ENCODE results near the gene P2RY13.
A peak's percentile ranks its signal among the peaks of the same experiment; 100 is the strongest.

P2RY13 gene

DNA sequence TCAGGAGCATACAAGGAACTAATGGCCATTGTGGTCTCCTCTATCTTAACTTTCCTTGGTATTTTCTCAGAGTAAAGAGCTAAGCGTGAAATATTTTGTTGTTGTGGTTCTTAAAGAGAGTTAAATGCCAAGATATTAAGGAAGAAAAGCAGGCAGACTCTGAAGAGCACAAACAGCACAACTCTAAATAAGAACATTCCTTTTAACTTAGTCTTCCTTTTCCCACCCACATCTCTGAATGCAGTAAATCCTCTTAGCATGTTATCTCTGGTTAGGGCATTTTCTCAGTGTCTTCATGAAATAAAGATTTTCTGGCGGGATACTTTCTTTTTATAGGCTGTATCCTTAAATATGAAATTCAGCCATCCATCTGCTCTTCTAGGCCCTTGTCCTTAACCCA is 14.2 kb downstream of the P2RY13 start:
- H3K23ac ChIP-seq (ENCODE audit: low read length in 2 of 2): no peak overlapping the region
- DNase-seq: peak; percentile 82
- no peak overlapping the region for H3K14ac ChIP-seq (ENCODE audit: low read length in 2 of 2)
- no peak overlapping the region for H3K4me3 ChIP-seq (ENCODE audit: insufficient read depth in 1 of 2, low read depth in 1 of 2, low read length in 2 of 2)
- H3K27me3 ChIP-seq (ENCODE audit: control insufficient read depth in 1 of 2, insufficient read depth in 1 of 2, low read length in 2 of 2): no peaks in the 10 kb centered on the region
- H3K4me2 ChIP-seq (ENCODE audit: low read length, poor library complexity, severe bottlenecking): no peak overlapping the region
- no peak overlapping the region for H2BK5ac ChIP-seq (ENCODE audit: low read depth, low read length, poor library complexity, severe bottlenecking)
- no peaks in the 10 kb centered on the region for H3K79me1 ChIP-seq (replicated peaks; ENCODE audit: low read length, poor library complexity, severe bottlenecking)
- no peak overlapping the region for H4K8ac ChIP-seq (ENCODE audit: low read length)
- H4K91ac ChIP-seq (ENCODE audit: low read length): no peak overlapping the region
- H3K18ac ChIP-seq (ENCODE audit: low read depth in 1 of 2, low read length in 2 of 2): no peak overlapping the region
- no peak overlapping the region for H2BK12ac ChIP-seq (ENCODE audit: low read length in 2 of 2)
- H3K36me3 ChIP-seq (ENCODE audit: control insufficient read depth in 1 of 2, insufficient read depth in 2 of 2, low read depth in 1 of 2, low read length in 2 of 2): no peaks in the 10 kb centered on the region
- no peak overlapping the region for H2BK120ac ChIP-seq (ENCODE audit: low read depth, low read length)
- H3K9ac ChIP-seq (ENCODE audit: low read length): no peak overlapping the region
- H2AFZ ChIP-seq (ENCODE audit: low read depth, low read length): no peak overlapping the region
- H2AK5ac ChIP-seq (ENCODE audit: low read length, severe bottlenecking): no peak overlapping the region
- no peaks in the 10 kb centered on the region for H3K9me3 ChIP-seq (ENCODE audit: control insufficient read depth, low read length)
- H3K27ac ChIP-seq (ENCODE audit: low read length, poor library complexity, severe bottlenecking): no peak overlapping the region
- no peak overlapping the region for H2BK15ac ChIP-seq (ENCODE audit: low read depth, poor library complexity, severe bottlenecking)
- H3K4ac ChIP-seq (ENCODE audit: low read depth in 1 of 2, low read length in 2 of 2): no peak overlapping the region
- no peaks in the 10 kb centered on the region for H3K4me1 ChIP-seq (ENCODE audit: control insufficient read depth, insufficient read depth, low read depth, low read length)
- WGBS: no CpG with 5 or more reads among the region's 2 CpGs

DNA sequence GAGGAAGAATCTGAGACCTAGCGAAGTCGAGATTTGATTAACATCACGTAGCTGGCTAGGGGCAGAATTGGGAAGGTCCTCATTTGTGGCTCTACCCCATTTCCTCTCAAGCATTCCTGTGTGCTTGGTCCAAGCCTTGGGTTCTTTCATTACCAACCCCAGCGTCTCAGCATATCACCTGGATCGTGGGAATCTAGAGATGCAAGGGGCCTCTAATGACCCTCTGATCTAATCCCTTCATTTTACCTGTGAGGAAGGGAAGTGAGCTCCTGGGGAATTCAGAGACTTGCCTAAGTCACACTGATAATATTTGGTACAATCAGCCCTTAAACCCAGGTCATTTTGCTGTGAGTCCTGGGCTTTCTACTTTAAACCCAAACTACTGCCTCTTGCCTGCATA is 14.8 kb downstream of the P2RY13 start:
- Histone ChIP-seq H2BK5ac (ENCODE audit: low read depth, low read length, poor library complexity, severe bottlenecking) (no peak overlapping the region), H2AFZ (ENCODE audit: low read depth, low read length) (no peak overlapping the region), H3K4me1 (ENCODE audit: control insufficient read depth, insufficient read depth, low read depth, low read length) (no peaks in the 10 kb centered on the region), H2BK12ac (ENCODE audit: low read length in 2 of 2) (no peak overlapping the region), H3K27ac (ENCODE audit: low read length, poor library complexity, severe bottlenecking) (no peak overlapping the region), H2BK120ac (ENCODE audit: low read depth, low read length) (no peak overlapping the region), H2AK5ac (ENCODE audit: low read length, severe bottlenecking) (no peak overlapping the region), H3K36me3 (ENCODE audit: control insufficient read depth in 1 of 2, insufficient read depth in 2 of 2, low read depth in 1 of 2, low read length in 2 of 2) (no peaks in the 10 kb centered on the region), H3K23ac (ENCODE audit: low read length in 2 of 2) (no peak overlapping the region), H3K27me3 (ENCODE audit: control insufficient read depth in 1 of 2, insufficient read depth in 1 of 2, low read length in 2 of 2) (no peaks in the 10 kb centered on the region), H3K4ac (ENCODE audit: low read depth in 1 of 2, low read length in 2 of 2) (no peak overlapping the region), H3K9ac (ENCODE audit: low read length) (no peak overlapping the region), H3K9me3 (ENCODE audit: control insufficient read depth, low read length) (no peaks in the 10 kb centered on the region), H2BK15ac (ENCODE audit: low read depth, poor library complexity, severe bottlenecking) (no peak overlapping the region), H3K14ac (ENCODE audit: low read length in 2 of 2) (no peak overlapping the region), H3K79me1 (replicated peaks; ENCODE audit: low read length, poor library complexity, severe bottlenecking) (no peaks in the 10 kb centered on the region), H4K91ac (ENCODE audit: low read length) (no peak overlapping the region), H3K18ac (ENCODE audit: low read depth in 1 of 2, low read length in 2 of 2) (no peak overlapping the region), H3K4me2 (ENCODE audit: low read length, poor library complexity, severe bottlenecking) (no peak overlapping the region), H3K4me3 (ENCODE audit: insufficient read depth in 1 of 2, low read depth in 1 of 2, low read length in 2 of 2) (no peak overlapping the region), H4K8ac (ENCODE audit: low read length) (peak overlapping the region; percentile 37)
- WGBS: 82% methylated on average over 5 of the region's 5 CpGs
- no peak for DNase-seq

DNA sequence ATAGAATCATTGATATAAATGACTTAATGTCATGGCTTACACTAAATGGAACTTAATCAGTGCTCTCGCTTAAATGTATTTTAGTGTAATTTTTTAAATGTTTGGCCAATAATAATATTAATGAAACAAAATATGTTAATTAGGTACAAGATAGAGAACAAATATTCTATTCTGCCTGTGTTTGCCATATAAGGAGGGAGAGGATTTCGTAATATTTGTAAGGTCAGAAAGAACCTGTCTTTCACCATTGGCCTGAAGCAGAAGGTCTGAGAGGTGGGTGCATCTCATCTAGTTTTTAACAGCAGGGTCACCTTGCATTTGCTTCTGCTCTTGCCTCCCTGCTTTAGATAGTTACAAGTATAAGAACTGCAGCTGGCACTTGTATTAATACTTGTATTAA is 15.2 kb downstream of the P2RY13 start:
- Histone ChIP-seq H3K27ac (ENCODE audit: low read length, poor library complexity, severe bottlenecking) (no peak overlapping the region), H3K4me2 (ENCODE audit: low read length, poor library complexity, severe bottlenecking) (no peak overlapping the region), H2AFZ (ENCODE audit: low read depth, low read length) (no peak overlapping the region), H3K9me3 (ENCODE audit: control insufficient read depth, low read length) (no peaks in the 10 kb centered on the region), H4K8ac (ENCODE audit: low read length) (no peak overlapping the region), H2AK5ac (ENCODE audit: low read length, severe bottlenecking) (no peak overlapping the region), H3K4me1 (ENCODE audit: control insufficient read depth, insufficient read depth, low read depth, low read length) (no peaks in the 10 kb centered on the region), H3K79me1 (replicated peaks; ENCODE audit: low read length, poor library complexity, severe bottlenecking) (no peaks in the 10 kb centered on the region), H3K18ac (ENCODE audit: low read depth in 1 of 2, low read length in 2 of 2) (no peak overlapping the region), H2BK15ac (ENCODE audit: low read depth, poor library complexity, severe bottlenecking) (no peak overlapping the region), H2BK120ac (ENCODE audit: low read depth, low read length) (no peak overlapping the region), H3K23ac (ENCODE audit: low read length in 2 of 2) (no peak overlapping the region), H3K4me3 (ENCODE audit: insufficient read depth in 1 of 2, low read depth in 1 of 2, low read length in 2 of 2) (no peak overlapping the region), H3K27me3 (ENCODE audit: control insufficient read depth in 1 of 2, insufficient read depth in 1 of 2, low read length in 2 of 2) (no peaks in the 10 kb centered on the region), H3K4ac (ENCODE audit: low read depth in 1 of 2, low read length in 2 of 2) (no peak overlapping the region), H3K14ac (ENCODE audit: low read length in 2 of 2) (no peak overlapping the region), H4K91ac (ENCODE audit: low read length) (no peak overlapping the region), H3K36me3 (ENCODE audit: control insufficient read depth in 1 of 2, insufficient read depth in 2 of 2, low read depth in 1 of 2, low read length in 2 of 2) (no peaks in the 10 kb centered on the region), H3K9ac (ENCODE audit: low read length) (no peak overlapping the region), H2BK5ac (ENCODE audit: low read depth, low read length, poor library complexity, severe bottlenecking) (no peak overlapping the region), H2BK12ac (ENCODE audit: low read length in 2 of 2) (no peak overlapping the region)
- 100% methylated on average over 1 of the region's 2 CpGs for WGBS
- DNase-seq: no peak

- H3K14ac ChIP-seq (ENCODE audit: low read length in 2 of 2): no peak overlapping the region
- H3K9ac ChIP-seq (ENCODE audit: low read length): no peak overlapping the region
- 94% methylated on average over 3 of the region's 3 CpGs for WGBS
- H3K23ac ChIP-seq (ENCODE audit: low read length in 2 of 2): no peak overlapping the region
- no peak overlapping the region for H3K4me2 ChIP-seq (ENCODE audit: low read length, poor library complexity, severe bottlenecking)
- no peak overlapping the region for H3K27ac ChIP-seq (ENCODE audit: low read length, poor library complexity, severe bottlenecking)
- H3K4me1 ChIP-seq (ENCODE audit: control insufficient read depth, insufficient read depth, low read depth, low read length): no peaks in the 10 kb centered on the region
- no peak overlapping the region for H2AK5ac ChIP-seq (ENCODE audit: low read length, severe bottlenecking)
- H2BK12ac ChIP-seq (ENCODE audit: low read length in 2 of 2): no peak overlapping the region
- H4K91ac ChIP-seq (ENCODE audit: low read length): no peak overlapping the region
- no peak overlapping the region for H2BK15ac ChIP-seq (ENCODE audit: low read depth, poor library complexity, severe bottlenecking)
- no peak overlapping the region for H3K4ac ChIP-seq (ENCODE audit: low read depth in 1 of 2, low read length in 2 of 2)
- no peaks in the 10 kb centered on the region for H3K27me3 ChIP-seq (ENCODE audit: control insufficient read depth in 1 of 2, insufficient read depth in 1 of 2, low read length in 2 of 2)
- H3K4me3 ChIP-seq (ENCODE audit: insufficient read depth in 1 of 2, low read depth in 1 of 2, low read length in 2 of 2): no peak overlapping the region
- no peak overlapping the region for H2BK5ac ChIP-seq (ENCODE audit: low read depth, low read length, poor library complexity, severe bottlenecking)
- H3K36me3 ChIP-seq (ENCODE audit: control insufficient read depth in 1 of 2, insufficient read depth in 2 of 2, low read depth in 1 of 2, low read length in 2 of 2): no peaks in the 10 kb centered on the region
- H3K18ac ChIP-seq (ENCODE audit: low read depth in 1 of 2, low read length in 2 of 2): no peak overlapping the region
- no peak for DNase-seq
- H4K8ac ChIP-seq (ENCODE audit: low read length): no peak overlapping the region
- no peaks in the 10 kb centered on the region for H3K79me1 ChIP-seq (replicated peaks; ENCODE audit: low read length, poor library complexity, severe bottlenecking)
- no peak overlapping the region for H2BK120ac ChIP-seq (ENCODE audit: low read depth, low read length)
- no peak overlapping the region for H2AFZ ChIP-seq (ENCODE audit: low read depth, low read length)
- no peaks in the 10 kb centered on the region for H3K9me3 ChIP-seq (ENCODE audit: control insufficient read depth, low read length)
These were observed 16.4 kb downstream of the P2RY13 start for GRCh38 chr3:151312972-151313371.

All from mesenchymal stem cell (in vitro differentiated cells and primary cell).